HFFc6 (cell line): Measurements from ENCODE around the gene CRIP1. TPM values are rescaled to one million over a fixed set of nuclear protein-coding genes. Genes with fewer than 3 reads are reported as not detected.

Experiments
- DNase-seq: peaks from one replicate; pipeline ENCODE4 v3.0.0-alpha.2; 2018
- H3K27ac Mint-ChIP-seq: 2 replicates; pipeline ENCODE4 v1.8.0; 2020; ENCODE audit warnings: mild to moderate bottlenecking, mixed read lengths
- H3K27me3 Mint-ChIP-seq: 2 replicates; pipeline ENCODE4 v1.8.0; 2021; ENCODE audit warnings: mild to moderate bottlenecking, moderate library complexity, mixed read lengths; ENCODE audit not compliant: insufficient read depth
- H3K36me3 Mint-ChIP-seq: 2 replicates; pipeline ENCODE4 v1.8.0; 2021; ENCODE audit warnings: low read depth, mixed read lengths
- H3K4me1 Mint-ChIP-seq: 2 replicates; pipeline ENCODE4 v1.8.0; 2020; ENCODE audit warnings: low read depth, mixed read lengths
- H3K4me3 Mint-ChIP-seq: 2 replicates; pipeline ENCODE4 v1.8.0; 2020; ENCODE audit warnings: mild to moderate bottlenecking, moderate library complexity, mixed read lengths
- H3K9me3 Mint-ChIP-seq: 2 replicates; pipeline ENCODE4 v1.8.0; 2020; ENCODE audit warnings: mild to moderate bottlenecking, mixed read lengths
- total RNA-seq, 6 experiments: library from RNA; stranded (reverse); fragmentation: NEBNext Ultra II Directional; extraction: Animal tissue kit (Norgen Biotek cat#: 25700); gene quantifications; 2 replicates in 1 of 6; 3 replicates in 5 of 6; pipeline ENCODE4 v1.2.3, GENCODE V29; 2021
- TF ChIP-seq, protein P1 (sequence below): fragments of 200-600 bp; sonication (generic); IDR thresholded peaks from 2 replicates; pipeline ENCODE4 v1.5.0; 2021; ENCODE audit warnings: antibody characterized with exemption, mild to moderate bottlenecking

Gene CRIP1
- total RNA-seq, 6 experiments from 2014 or later, result 4.8 to 55.2 (median 42.3) TPM

DNA sequence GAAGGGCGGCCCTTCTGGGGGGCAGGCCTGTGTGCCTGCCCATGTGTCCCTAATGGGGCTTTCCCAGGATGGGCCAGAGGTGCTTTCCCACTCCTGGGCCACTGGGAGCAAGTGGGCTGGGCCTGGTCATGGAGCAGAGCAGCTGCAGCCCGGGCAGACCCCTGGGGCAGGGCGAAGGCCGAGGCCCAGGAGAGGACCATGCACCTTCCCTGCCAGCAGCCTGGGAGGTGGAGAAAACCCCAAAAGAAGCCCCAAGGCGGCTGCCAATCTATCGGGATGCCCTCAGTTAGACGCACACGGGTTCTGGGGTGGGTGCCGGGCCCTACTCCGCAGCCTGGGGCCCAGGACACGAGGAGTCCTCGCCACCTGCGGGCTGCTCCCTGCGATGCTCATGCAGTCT is 28.1 kb upstream of the CRIP1 start:
- Mint-ChIP-seq H3K9me3 (no peaks in the 10 kb centered on the region), H3K27me3 (no peaks in the 10 kb centered on the region; the same call in 1 of the 2 replicates), H3K4me1 (no peaks in the 10 kb centered on the region), H3K36me3 (peaks cover 9% of the 10 kb centered on the region), H3K27ac (no peak overlapping the region), H3K4me3 (no peak overlapping the region)
- TF ChIP-seq, protein P1, sequence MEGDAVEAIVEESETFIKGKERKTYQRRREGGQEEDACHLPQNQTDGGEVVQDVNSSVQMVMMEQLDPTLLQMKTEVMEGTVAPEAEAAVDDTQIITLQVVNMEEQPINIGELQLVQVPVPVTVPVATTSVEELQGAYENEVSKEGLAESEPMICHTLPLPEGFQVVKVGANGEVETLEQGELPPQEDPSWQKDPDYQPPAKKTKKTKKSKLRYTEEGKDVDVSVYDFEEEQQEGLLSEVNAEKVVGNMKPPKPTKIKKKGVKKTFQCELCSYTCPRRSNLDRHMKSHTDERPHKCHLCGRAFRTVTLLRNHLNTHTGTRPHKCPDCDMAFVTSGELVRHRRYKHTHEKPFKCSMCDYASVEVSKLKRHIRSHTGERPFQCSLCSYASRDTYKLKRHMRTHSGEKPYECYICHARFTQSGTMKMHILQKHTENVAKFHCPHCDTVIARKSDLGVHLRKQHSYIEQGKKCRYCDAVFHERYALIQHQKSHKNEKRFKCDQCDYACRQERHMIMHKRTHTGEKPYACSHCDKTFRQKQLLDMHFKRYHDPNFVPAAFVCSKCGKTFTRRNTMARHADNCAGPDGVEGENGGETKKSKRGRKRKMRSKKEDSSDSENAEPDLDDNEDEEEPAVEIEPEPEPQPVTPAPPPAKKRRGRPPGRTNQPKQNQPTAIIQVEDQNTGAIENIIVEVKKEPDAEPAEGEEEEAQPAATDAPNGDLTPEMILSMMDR, result no peak
- DNase-seq, result no peak

DNA sequence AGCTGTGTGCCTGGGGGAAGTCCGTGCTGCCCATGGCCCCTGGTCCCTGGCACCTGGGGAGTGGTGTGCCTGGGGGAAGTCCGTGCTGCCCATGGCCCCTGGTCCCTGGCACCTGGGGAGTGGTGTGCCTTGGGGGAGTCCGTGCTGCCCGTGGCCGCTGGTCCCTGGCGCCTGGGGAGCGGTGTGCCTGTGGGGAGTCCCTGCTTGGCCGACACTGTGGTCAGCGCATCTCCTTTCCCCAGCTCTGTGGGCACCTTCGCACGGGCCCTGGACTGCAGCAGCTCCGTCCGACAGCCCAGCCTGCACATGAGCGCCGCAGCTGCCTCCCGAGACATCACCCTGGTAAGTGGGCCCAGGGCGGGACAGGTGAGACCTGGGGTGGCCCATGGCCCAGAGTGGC is 26.6 kb upstream of the CRIP1 start:
- Mint-ChIP-seq H3K9me3 (no peaks in the 10 kb centered on the region), H3K27ac (no peak overlapping the region), H3K36me3 (peaks cover 9% of the 10 kb centered on the region), H3K27me3 (no peaks in the 10 kb centered on the region; the same call in 1 of the 2 replicates), H3K4me3 (no peak overlapping the region), H3K4me1 (no peaks in the 10 kb centered on the region)
- TF ChIP-seq, protein P1, result no peak
- DNase-seq, result no peak

DNA sequence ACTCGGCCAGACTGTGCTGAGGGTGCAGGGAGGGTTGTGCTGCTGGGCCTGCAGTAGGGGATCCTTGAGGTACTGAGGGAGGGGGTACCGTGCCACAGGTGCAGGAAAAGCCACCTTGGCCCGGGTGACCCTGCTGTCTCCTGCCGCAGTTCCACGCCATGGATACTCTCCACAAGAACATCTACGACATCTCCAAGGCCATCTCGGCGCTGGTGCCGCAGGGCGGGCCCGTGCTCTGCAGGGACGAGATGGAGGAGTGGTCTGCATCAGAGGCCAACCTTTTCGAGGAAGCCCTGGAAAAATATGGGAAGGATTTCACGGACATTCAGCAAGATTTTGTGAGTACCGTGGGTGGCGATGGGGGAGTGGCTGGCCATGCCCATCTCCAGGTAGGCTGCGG is 26.1 kb upstream of the CRIP1 start:
- Mint-ChIP-seq H3K27me3 (no peaks in the 10 kb centered on the region; the same call in 1 of the 2 replicates), H3K9me3 (no peaks in the 10 kb centered on the region), H3K36me3 (peaks cover 6% of the 10 kb centered on the region), H3K4me1 (no peaks in the 10 kb centered on the region), H3K4me3 (no peak overlapping the region), H3K27ac (no peak overlapping the region)
- no peak for DNase-seq
- TF ChIP-seq, protein P1, result no peak

- H3K4me1 Mint-ChIP-seq, result no peaks in the 10 kb centered on the region
- no peaks in the 10 kb centered on the region; the same call in 1 of the 2 replicates for H3K27me3 Mint-ChIP-seq
- H3K36me3 Mint-ChIP-seq, result peaks cover 4% of the 10 kb centered on the region; the same call in 1 of the 2 replicates
- no peak for DNase-seq
- H3K9me3 Mint-ChIP-seq, result no peaks in the 10 kb centered on the region
- H3K27ac Mint-ChIP-seq, result no peak overlapping the region
- TF ChIP-seq, protein P1, result no peak
- H3K4me3 Mint-ChIP-seq, result no peak overlapping the region
Observed at GRCh38 chr14:105461903-105462302, 24.8 kb upstream of the CRIP1 start.

GRCh38 chr14:105464501-105464900 is 22.2 kb upstream of the CRIP1 start:
- H3K9me3 Mint-ChIP-seq, result no peaks in the 10 kb centered on the region

More at GRCh38 chr14:105464501-105464900, 22.2 kb upstream of the CRIP1 start:
- no peak for DNase-seq
- H3K4me3 Mint-ChIP-seq, result no peak overlapping the region
- TF ChIP-seq, protein P1, result no peak
- no peaks in the 10 kb centered on the region; the same call in 1 of the 2 replicates for H3K27me3 Mint-ChIP-seq
- no peaks in the 10 kb centered on the region for H3K4me1 Mint-ChIP-seq
- H3K27ac Mint-ChIP-seq, result no peak overlapping the region
- H3K36me3 Mint-ChIP-seq, result peaks cover 4% of the 10 kb centered on the region; the same call in 1 of the 2 replicates
